Stimulated activated CD4-positive, alpha-beta T cell treated with anti-CD3 and anti-CD28 coated beads, Interleukin-1b, Interleukin-23, amount 100 ng/mL, for 1 hour (primary cell): ENCODE data around the gene PDE3A.
"Not testable (repeated sequence)": the region's sequence is repeated elsewhere in the genome, so short reads cannot be mapped to it uniquely, and the experiment has no call there.

Experiments used
- DNase-seq, 2 donors: peaks; one replicate each; pipeline ENCODE4 v3.0.0-alpha.2; 2020; ENCODE audit warnings: low read depth in 2 of 2

PDE3A gene

GRCh38 chr12:20551742-20552442 is 183.6 kb downstream of the PDE3A start:
- DNase-seq = not testable (repeated sequence)

GRCh38 chr12:20552586-20552985 is 184.2 kb downstream of the PDE3A start:
- not testable (repeated sequence) for DNase-seq

- DNase-seq = no peak
Observed at GRCh38 chr12:20555015-20555414, 186.7 kb downstream of the PDE3A start.

GRCh38 chr12:20555771-20556170 is 187.4 kb downstream of the PDE3A start:
- no peak for DNase-seq

- no peak for DNase-seq
Observed at GRCh38 chr12:20557096-20557495, 188.8 kb downstream of the PDE3A start.

GRCh38 chr12:20560935-20561334 is 192.6 kb downstream of the PDE3A start:
- DNase-seq = no peak

GRCh38 chr12:20561871-20562270 is 193.5 kb downstream of the PDE3A start:
- no peak for DNase-seq

- DNase-seq = no peak
Observed at GRCh38 chr12:20567413-20567812, 199.1 kb downstream of the PDE3A start.

- DNase-seq = no peak
Observed at GRCh38 chr12:20572451-20572850, 204.1 kb downstream of the PDE3A start.

- no peak for DNase-seq
Observed at GRCh38 chr12:20576528-20576927, 208.2 kb downstream of the PDE3A start.

- no peak for DNase-seq
Observed at GRCh38 chr12:20577054-20577453, 208.7 kb downstream of the PDE3A start.

- no peak for DNase-seq
Observed at GRCh38 chr12:20578142-20578541, 209.8 kb downstream of the PDE3A start.

- DNase-seq = no peak
Observed at GRCh38 chr12:20585055-20585625, 216.8 kb downstream of the PDE3A start.

- DNase-seq = no peak
Observed at GRCh38 chr12:20585913-20586312, 217.6 kb downstream of the PDE3A start.

- no peak for DNase-seq
Observed at GRCh38 chr12:20588042-20588441, 219.7 kb downstream of the PDE3A start.

GRCh38 chr12:20590570-20590969 is 222.2 kb downstream of the PDE3A start:
- DNase-seq = no peak

GRCh38 chr12:20592556-20592955 is 224.2 kb downstream of the PDE3A start:
- no peak for DNase-seq

- DNase-seq = no peak
Observed at GRCh38 chr12:20593611-20594010, 225.3 kb downstream of the PDE3A start.

- DNase-seq = no peak
Observed at GRCh38 chr12:20596061-20596460, 227.7 kb downstream of the PDE3A start.

GRCh38 chr12:20599757-20600156 is 231.4 kb downstream of the PDE3A start:
- no peak for DNase-seq

GRCh38 chr12:20601668-20602280 is 233.4 kb downstream of the PDE3A start:
- DNase-seq = no peak

GRCh38 chr12:20602641-20603391 is 234.5 kb downstream of the PDE3A start:
- no peak for DNase-seq
